ENCODE measurements around the gene BCAT1.

Gene BCAT1

GRCh38 chr12:24803430-24804245 lies 145.3 kb downstream of the BCAT1 start:
- no peak for DNase-seq

- peak in 1 of 2 donors; percentile 1 for DNase-seq
Measured at GRCh38 chr12:24798335-24798734, 150.6 kb downstream of the BCAT1 start.

DNA sequence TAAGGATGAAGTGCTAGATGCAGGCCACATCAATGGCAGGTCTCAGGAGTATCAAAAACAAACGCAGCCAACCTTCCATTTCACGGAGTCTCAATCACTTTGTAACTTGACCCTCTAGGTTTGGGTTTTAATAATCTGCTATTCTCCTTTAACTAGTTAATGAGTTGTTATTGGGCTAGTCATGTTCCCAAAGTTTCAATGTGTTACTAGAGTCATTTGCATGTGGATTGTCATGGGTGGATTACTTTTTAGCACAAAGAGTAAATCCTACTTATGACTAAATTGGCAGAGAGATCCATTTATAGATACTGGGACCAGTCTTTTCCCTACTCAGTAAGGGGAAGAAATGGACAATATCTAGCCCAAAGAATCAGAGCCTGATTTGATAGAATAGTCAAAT lies 151.0 kb downstream of the BCAT1 start:
- no peak for DNase-seq

DNA sequence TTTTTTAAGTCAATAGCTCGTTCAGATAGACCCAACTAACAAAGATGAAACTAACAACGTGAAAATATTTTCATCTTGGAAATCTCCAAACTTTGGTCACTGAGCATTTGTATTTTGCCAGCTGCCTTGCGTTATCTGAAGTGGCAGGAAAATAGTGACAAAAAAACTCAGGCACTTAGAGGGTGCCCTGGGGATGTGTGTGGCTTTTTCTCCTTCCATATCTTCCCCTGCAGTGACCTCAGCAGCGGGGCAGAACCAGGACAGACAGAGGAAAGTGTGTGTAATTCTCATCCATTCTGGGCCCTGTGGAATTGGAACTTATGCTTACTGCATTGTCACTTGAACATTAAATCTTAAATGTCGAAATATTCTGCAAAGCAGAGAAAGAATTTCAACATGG lies 152.0 kb downstream of the BCAT1 start:
- no peak for DNase-seq

GRCh38 chr12:24795699-24796347 lies 153.1 kb downstream of the BCAT1 start:
- peak in 1 of 2 donors; percentile 21 for DNase-seq

- DNase-seq, result no peak
Measured at GRCh38 chr12:24791622-24792021, 157.3 kb downstream of the BCAT1 start.

DNA sequence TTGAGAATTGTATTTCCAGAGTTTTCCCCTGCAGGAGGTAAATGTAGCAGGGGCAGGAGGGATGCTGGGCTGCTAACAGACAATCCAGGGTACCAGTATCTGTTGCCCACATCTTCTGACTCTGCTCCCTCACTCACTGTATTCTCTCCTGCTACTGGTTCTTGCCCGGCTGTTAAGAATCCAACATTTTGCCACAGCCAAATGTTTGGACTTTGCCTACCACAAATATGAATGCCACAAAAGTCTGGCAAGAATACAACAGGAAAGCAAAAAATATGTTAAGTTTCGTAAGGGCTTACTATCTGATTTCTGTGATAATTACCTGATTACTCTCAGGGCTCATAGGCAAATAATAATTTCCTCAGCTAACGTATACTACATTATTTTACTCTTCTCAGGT lies 160.0 kb downstream of the BCAT1 start:
- no peak for DNase-seq

DNA sequence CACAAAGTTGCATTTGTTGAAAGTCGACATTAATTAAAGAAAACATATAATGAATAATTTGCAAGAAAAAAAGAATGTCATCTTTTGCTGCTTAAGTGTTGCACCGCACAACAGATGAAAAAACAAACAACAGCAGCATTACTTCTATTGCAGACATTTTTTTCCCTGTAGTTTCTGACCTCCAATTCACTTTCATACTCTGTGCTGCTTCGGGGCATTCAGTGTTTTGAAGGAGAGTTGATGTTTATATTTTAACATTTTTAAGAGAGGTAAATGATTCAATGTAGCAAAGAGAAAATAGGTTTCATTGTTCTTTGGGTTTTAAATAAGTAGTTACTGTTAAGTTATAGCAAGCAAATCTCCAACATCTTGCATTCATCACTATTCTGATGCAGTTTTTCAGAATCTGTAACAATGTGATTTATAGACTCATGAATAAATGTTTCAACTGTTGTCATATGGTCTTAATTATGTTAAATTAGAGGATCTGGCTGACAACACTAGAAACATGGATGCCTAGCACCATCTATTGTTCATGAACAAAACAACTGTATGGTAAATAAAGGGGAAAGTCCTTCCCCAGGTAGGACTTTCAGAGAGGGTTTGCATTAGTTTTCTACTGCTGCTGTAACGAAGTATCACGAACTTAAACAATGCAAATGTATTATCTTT lies 168.1 kb downstream of the BCAT1 start:
- no peak for DNase-seq

GRCh38 chr12:24778486-24779304 lies 170.2 kb downstream of the BCAT1 start:
- peak in 1 of 2 donors; percentile 6 for DNase-seq

- no peak for DNase-seq
Measured at GRCh38 chr12:24777359-24777758, 171.5 kb downstream of the BCAT1 start.

DNA sequence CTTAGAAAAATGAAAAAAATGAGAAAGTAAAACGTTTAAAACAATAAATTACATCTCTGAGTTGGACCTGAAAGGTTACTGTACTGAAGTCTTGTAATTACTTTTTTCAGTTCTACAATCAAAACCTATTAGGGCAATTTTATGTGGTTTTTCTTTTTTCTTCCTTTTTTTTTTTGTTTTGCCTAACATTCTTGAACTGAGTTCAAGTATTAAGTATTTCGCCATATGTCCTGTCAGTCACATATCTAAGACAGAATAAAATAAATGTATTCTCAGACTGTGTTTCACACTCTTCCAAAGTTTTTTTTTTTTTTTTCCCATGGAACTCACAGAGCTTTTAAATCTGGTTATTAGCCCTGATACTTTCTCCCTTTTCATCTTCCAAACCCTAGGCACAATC lies 172.0 kb downstream of the BCAT1 start:
- DNase-seq, result no peak

DNA sequence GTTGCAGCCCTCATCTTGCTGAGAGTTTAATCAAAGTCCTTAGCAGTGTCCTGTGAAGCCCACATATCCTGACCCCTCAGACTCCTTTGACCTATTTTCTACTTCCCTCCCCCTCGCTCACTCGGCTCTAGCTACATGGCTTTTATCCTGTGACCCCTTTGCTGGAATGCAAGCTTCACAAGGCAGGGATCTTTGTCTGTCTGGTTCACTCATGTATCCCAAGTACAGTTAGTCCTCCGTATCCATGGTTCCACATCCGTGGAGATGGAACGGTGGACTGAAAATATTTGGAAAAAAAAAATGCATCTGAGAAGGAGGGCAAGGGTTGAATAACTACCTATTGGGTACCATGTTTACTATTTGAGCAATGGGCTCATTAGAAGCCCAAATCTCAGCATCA lies 173.8 kb downstream of the BCAT1 start:
- no peak for DNase-seq

- no peak for DNase-seq
Measured at GRCh38 chr12:24773996-24774395, 174.9 kb downstream of the BCAT1 start.

DNA sequence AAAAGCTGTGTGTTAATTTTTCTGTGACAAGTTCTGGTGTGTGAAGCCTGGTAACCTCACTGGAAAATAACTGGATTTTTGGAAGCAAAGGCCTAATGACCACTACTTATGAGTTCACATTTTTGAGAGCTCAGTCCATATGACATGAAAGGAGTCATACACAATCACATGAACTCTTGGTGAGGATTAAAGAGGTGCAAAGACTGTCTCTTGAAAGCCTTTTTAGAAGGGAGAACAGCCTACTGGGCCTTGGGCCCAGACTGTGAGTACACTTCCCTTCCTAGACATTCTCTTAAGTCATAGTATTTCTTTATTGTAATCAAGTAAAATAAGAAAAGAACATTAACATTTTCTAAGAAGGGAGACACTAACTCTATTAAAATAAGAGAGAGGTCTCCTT lies 176.1 kb downstream of the BCAT1 start:
- no peak for DNase-seq

GRCh38 chr12:24770821-24771220 lies 178.1 kb downstream of the BCAT1 start:
- DNase-seq, result no peak

- DNase-seq, result no peak
Measured at GRCh38 chr12:24770334-24770733, 178.6 kb downstream of the BCAT1 start.

DNA sequence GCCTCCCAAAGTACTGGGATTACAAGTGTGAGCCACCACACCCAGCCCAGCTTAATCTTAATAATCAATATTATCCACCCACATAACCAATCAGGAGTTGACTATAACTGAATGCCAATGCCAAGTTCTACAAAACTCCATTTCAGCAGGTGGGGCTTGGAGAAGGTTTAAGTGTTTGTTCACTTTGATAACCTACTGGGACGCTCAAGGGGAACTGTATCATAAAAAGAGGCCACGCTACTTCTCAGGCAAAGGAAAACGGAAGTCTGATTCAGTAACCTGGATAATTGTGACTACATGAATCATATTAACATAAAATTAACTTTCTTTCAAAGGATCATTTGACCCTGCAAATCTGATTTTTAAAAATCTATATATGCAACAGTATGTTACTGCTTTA lies 179.2 kb downstream of the BCAT1 start:
- DNase-seq, result no peak

- no peak for DNase-seq
Measured at GRCh38 chr12:24768415-24768814, 180.5 kb downstream of the BCAT1 start.

- DNase-seq, result no peak
Measured at GRCh38 chr12:24767016-24767415, 181.9 kb downstream of the BCAT1 start.

DNA sequence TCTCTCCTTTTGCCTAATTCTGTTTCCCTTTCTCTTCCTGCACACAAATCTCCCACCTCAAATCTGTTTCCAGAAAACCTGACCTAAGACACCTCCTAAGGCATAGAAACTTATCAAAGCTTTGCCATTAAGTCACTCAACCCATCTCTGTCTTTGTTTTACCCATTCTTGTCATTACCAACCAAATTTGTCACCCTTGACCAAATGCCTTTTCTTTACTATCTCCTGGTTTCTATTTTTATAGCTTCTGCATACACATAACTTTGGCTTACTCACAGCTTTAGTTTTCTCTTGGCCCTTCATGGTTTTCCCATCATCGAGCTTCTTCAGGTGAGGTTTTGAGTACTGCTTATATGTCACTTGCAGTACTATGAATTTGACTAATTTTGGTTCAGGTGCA lies 184.2 kb downstream of the BCAT1 start:
- no peak for DNase-seq

GRCh38 chr12:24760606-24761378 lies 188.1 kb downstream of the BCAT1 start:
- DNase-seq, result no peak

DNA sequence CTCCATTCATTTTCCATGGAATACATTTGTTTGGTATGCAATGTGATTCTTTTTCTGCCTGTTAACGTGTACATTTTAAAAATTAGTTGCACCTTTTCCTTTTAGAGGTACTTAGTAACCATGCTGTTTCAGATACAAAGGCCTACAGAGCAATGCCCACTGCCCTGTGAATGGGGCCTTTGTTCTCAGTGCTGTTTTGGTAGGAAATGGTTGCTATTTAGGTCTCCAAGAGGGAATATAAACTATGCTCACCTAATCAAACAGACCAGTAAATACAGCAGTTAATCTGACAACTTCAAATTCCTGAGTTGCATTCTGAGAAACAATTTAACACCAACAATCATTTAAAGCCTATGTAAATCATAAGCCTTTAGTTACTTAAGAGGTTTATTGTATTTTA lies 188.7 kb downstream of the BCAT1 start:
- DNase-seq, result no peak
